Keratinocyte (primary cell): ENCODE results near the gene KANSL2. TPM values are rescaled to one million over a fixed set of nuclear protein-coding genes. Genes with fewer than 3 reads are reported as not detected.

Source experiments
- DNase-seq: peaks from one replicate; pipeline ENCODE4 v3.0.0-alpha.2; 2011; ENCODE audit warnings: low read depth, missing footprints, low spot score
- FAIRE-seq: peaks from 2 replicates; lab custom pipeline; 2011; peaks lifted over from hg19 to GRCh38; lab: Jason Lieb, UNC
- H2AFZ ChIP-seq: 2 replicates; pipeline ENCODE4 v1.6.0; 2012; ENCODE audit warnings: low read length, control low read depth, inconsistent platforms; ENCODE audit not compliant: control insufficient read depth
- H3K27ac ChIP-seq: 2 replicates; pipeline ENCODE4 v1.5.1; 2011; ENCODE audit warnings: low read length; ENCODE audit not compliant: control insufficient read depth, insufficient read depth
- H3K27me3 ChIP-seq: 3 replicates; pipeline ENCODE4 v1.6.0; 2011; ENCODE audit warnings: low read length; ENCODE audit not compliant: control insufficient read depth, insufficient read depth; ENCODE audit errors: extremely low read depth
- H3K36me3 ChIP-seq, 2 experiments: 2 replicates in 1 of 2; 3 replicates in 1 of 2; pipeline ENCODE4 v1.5.1; 2011; ENCODE audit warnings: low read length in 2 of 2, mild to moderate bottlenecking in 1 of 2; ENCODE audit not compliant: control insufficient read depth in 2 of 2, insufficient read depth in 2 of 2; ENCODE audit errors: extremely low read depth in 1 of 2
- H3K4me1 ChIP-seq: 3 replicates; pipeline ENCODE4 v1.5.1; 2011; ENCODE audit warnings: low read length; ENCODE audit not compliant: control insufficient read depth, insufficient read depth; ENCODE audit errors: extremely low read depth
- H3K4me2 ChIP-seq: 3 replicates; pipeline ENCODE4 v1.6.0; 2011; ENCODE audit warnings: low read depth, low read length; ENCODE audit not compliant: control insufficient read depth, insufficient read depth; ENCODE audit errors: extremely low read depth
- H3K4me3 ChIP-seq, 3 experiments: fragments of 200-600 bp in 1 of 3; sonication (generic) in 1 of 3; 2 replicates in 2 of 3; 3 replicates in 1 of 3; pipeline ENCODE4 v1.5.1; 2011 to 2016; ENCODE audit warnings: low read length in 3 of 3, mild to moderate bottlenecking in 3 of 3, control low read depth in 2 of 3, inconsistent platforms in 1 of 3, low read depth in 1 of 3, mixed read lengths in 1 of 3, mixed run types in 1 of 3, moderate library complexity in 1 of 3; ENCODE audit not compliant: control insufficient read depth in 2 of 3, insufficient read depth in 2 of 3; ENCODE audit errors: extremely low read depth in 1 of 3
- H3K79me2 ChIP-seq: 2 replicates; pipeline ENCODE4 v1.6.0; 2012; ENCODE audit warnings: low read length; ENCODE audit not compliant: control insufficient read depth, insufficient read depth
- H3K9ac ChIP-seq: 3 replicates; pipeline ENCODE4 v1.6.0; 2011; ENCODE audit warnings: low read length; ENCODE audit not compliant: control insufficient read depth, insufficient read depth; ENCODE audit errors: extremely low read depth
- H3K9me1 ChIP-seq: 3 replicates; pipeline ENCODE4 v1.6.0; 2011; ENCODE audit warnings: low read length; ENCODE audit not compliant: control insufficient read depth, insufficient read depth; ENCODE audit errors: extremely low read depth
- H3K9me3 ChIP-seq: 2 replicates; pipeline ENCODE4 v1.5.1; 2012; ENCODE audit warnings: low read depth, low read length; ENCODE audit not compliant: control insufficient read depth
- H4K20me1 ChIP-seq: 3 replicates; pipeline ENCODE4 v1.6.0; 2011; ENCODE audit warnings: low read length; ENCODE audit not compliant: control insufficient read depth, insufficient read depth; ENCODE audit errors: extremely low read depth
- CTCF ChIP-seq, 3 experiments: IDR thresholded peaks in 1 of 3; conservative IDR thresholded peaks in 1 of 3; optimal IDR thresholded peaks in 1 of 3; 2 replicates in 2 of 3; 3 replicates in 1 of 3; pipeline versions ENCODE3 to v1.5.1; 2011; ENCODE audit warnings: low read length in 3 of 3, mild to moderate bottlenecking in 3 of 3, moderate library complexity in 2 of 3, control low read depth in 1 of 3, inconsistent platforms in 1 of 3; ENCODE audit not compliant: insufficient read depth in 2 of 3; ENCODE audit errors: extremely low read depth in 1 of 3
- EZH2 ChIP-seq: IDR thresholded peaks from one replicate; pipeline ENCODE4 v1.6.1; 2012; ENCODE audit warnings: inconsistent platforms, mild to moderate bottlenecking, low read length, moderate library complexity
- dilution Hi-C: fragments of 300-500 bp; cut with MboI; formaldehyde crosslinking; loops from one replicate; pipeline ENCODE4 v1.7.0; 2020; ENCODE audit warnings: low sequenced_read_pairs; ENCODE audit not compliant: extremely low pct_ligation_motif_present
- polyA plus RNA-seq, 5 experiments: library from polyadenylated mRNA; depleted of rRNA in 3 of 5; stranded (reverse) in 3 of 5; stranded (forward) in 1 of 5; unstranded in 1 of 5; fragments of >200 nt; gene quantifications; 1 replicate in 1 of 5; 2 replicates in 3 of 5; 3 replicates in 1 of 5; pipeline versions ENCODE4 v1.2.1 to v1.2.3, GENCODE V29; 2011 to 2012; ENCODE audit warnings: missing spikeins in 2 of 5, low read depth in 1 of 5, low replicate concordance in 1 of 5

The KANSL2 gene
- polyA plus RNA-seq, 1 donor (not counting 4 experiments of a cell fraction or from before 2014, with no cell fraction given): 37.8 TPM

GRCh38 chr12:48686615-48687334 is 4.7 kb upstream of the KANSL2 start:
- Histone ChIP-seq H4K20me1 (no peaks in the 10 kb centered on the region), H3K27ac (no peak overlapping the region), H3K36me3 (peaks cover 4 to 5% of the 10 kb centered on the region in 2 experiments), H3K9ac (no peak overlapping the region), H3K4me3 (no peak overlapping the region), H3K4me2 (no peak overlapping the region), H3K4me1 (no peaks in the 10 kb centered on the region), H3K9me3 (no peaks in the 10 kb centered on the region), H3K27me3 (no peaks in the 10 kb centered on the region), H2AFZ (no peak overlapping the region), H3K9me1 (no peaks in the 10 kb centered on the region), H3K79me2 (peaks cover 11% of the 10 kb centered on the region)
- DNase-seq (no peak), FAIRE-seq (no peak)
- dilution Hi-C loops: no loop called here
- no peak for TF ChIP-seq CTCF (optimal IDR thresholded peaks at IDR 0.05 in 1 of 3, IDR thresholded peaks at IDR 0.05 in 1 of 3, conservative IDR thresholded peaks at IDR 0.05 in 1 of 3; ENCODE audit: extremely low read depth in 1 of 3, insufficient read depth in 2 of 3, low read length in 3 of 3)
- TF ChIP-seq EZH2: no peak

DNA sequence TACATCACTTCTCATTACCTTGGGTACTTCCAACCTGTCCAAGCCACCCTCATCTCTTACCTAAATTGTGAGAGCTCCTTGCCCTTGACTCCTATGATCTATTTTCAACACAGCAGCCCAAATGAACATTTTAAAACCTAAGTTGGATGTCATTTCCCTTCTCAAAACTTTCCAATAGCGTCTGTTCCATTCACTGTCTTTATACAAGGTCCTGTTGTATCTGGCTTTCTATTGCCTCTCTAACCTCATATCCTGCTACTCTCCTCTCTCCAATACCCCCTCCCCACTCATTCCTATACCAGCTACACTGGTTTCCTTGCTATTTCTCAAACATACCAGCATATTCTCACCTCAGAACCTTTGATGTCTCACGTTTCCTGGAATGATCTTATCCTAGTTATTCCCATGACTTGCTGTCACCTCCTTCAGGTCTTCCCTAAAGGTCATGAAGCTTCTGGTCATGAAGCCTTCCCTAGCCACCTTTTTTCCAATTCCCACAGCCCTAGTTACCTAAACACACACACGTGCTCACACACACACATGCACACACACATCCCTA is 4.1 kb upstream of the KANSL2 start:
- no peak for FAIRE-seq

More for the DNA sequence above, 4.1 kb upstream of the KANSL2 start:
- Histone ChIP-seq H3K4me2 (no peak overlapping the region), H3K36me3 (peaks cover 4 to 5% of the 10 kb centered on the region in 2 experiments), H3K79me2 (peaks cover 14% of the 10 kb centered on the region), H4K20me1 (no peaks in the 10 kb centered on the region), H2AFZ (no peak overlapping the region), H3K27me3 (no peaks in the 10 kb centered on the region), H3K9ac (no peak overlapping the region), H3K4me3 (no peak overlapping the region), H3K27ac (no peak overlapping the region), H3K9me3 (no peaks in the 10 kb centered on the region), H3K4me1 (peaks cover under 1% of the 10 kb centered on the region), H3K9me1 (no peaks in the 10 kb centered on the region)
- DNase-seq: no peak
- no peak for TF ChIP-seq EZH2
- TF ChIP-seq CTCF (optimal IDR thresholded peaks at IDR 0.05 in 1 of 3, IDR thresholded peaks at IDR 0.05 in 1 of 3, conservative IDR thresholded peaks at IDR 0.05 in 1 of 3; ENCODE audit: extremely low read depth in 1 of 3, insufficient read depth in 2 of 3, low read length in 3 of 3): no peak
- dilution Hi-C loops: no loop called here
